HG02943 (cell line): ENCODE measurements around the gene HEPACAM.

Experiments used
- ATAC-seq: cut with Tn5 transposase; IDR thresholded peaks from one replicate; pipeline ENCODE4 v1.9.1; 2021; ENCODE audit warnings: mild to moderate bottlenecking, low read depth, moderate library complexity; ENCODE audit not compliant: unreplicated experiment

Gene HEPACAM

GRCh38 chr11:124872280-124872679 lies 63.6 kb downstream of the HEPACAM start:
- no peak for ATAC-seq

GRCh38 chr11:124870430-124870829 lies 65.4 kb downstream of the HEPACAM start:
- ATAC-seq, result no peak

GRCh38 chr11:124869856-124870387 lies 65.9 kb downstream of the HEPACAM start:
- ATAC-seq, result no peak

- no peak for ATAC-seq
Measured at GRCh38 chr11:124869331-124869730, 66.5 kb downstream of the HEPACAM start.
